K562 (cell line): ENCODE results near the gene PAIP2. TPM values are rescaled to one million over a fixed set of nuclear protein-coding genes. Genes with fewer than 3 reads are reported as not detected.

Experiments used
- BMI1 ChIP-seq: fragments of 150-350 bp; IDR thresholded peaks from 2 replicates; pipeline ENCODE4 v1.6.1; 2014; ENCODE audit warnings: low read length
- BRF2 ChIP-seq: IDR thresholded peaks from 3 replicates; pipeline ENCODE4 v1.6.1; 2011; ENCODE audit warnings: borderline replicate concordance, mild to moderate bottlenecking; ENCODE audit not compliant: insufficient read length, insufficient read depth
- CBFA2T2 ChIP-seq: fragments of 450-650 bp; conservative IDR thresholded peaks from 2 replicates; pipeline ENCODE4 v1.6.1; 2017; ENCODE audit warnings: mild to moderate bottlenecking
- CCNT2 ChIP-seq: IDR thresholded peaks from 2 replicates; pipeline ENCODE4 v1.6.1; 2011; ENCODE audit warnings: borderline replicate concordance, low read depth, mild to moderate bottlenecking, moderate library complexity, mixed read lengths, low read length; ENCODE audit not compliant: insufficient read length; ENCODE audit errors: extremely low read depth
- CLOCK ChIP-seq: fragments of 250-450 bp; sonication (Bioruptor Pico); IDR thresholded peaks from 2 replicates; pipeline ENCODE4 v1.4.0; 2020; ENCODE audit warnings: mild to moderate bottlenecking, moderate library complexity, borderline replicate concordance
- E2F4 ChIP-seq: sonication (generic); formaldehyde crosslinking; IDR thresholded peaks from 2 replicates; pipeline ENCODE4 v1.8.0; 2022; ENCODE audit warnings: mild to moderate bottlenecking, low read depth, missing genetic modification reagents
- ERF ChIP-seq: fragments of 450-650 bp; formaldehyde crosslinking; IDR thresholded peaks from 2 replicates; pipeline ENCODE4 v1.4.0; 2020; ENCODE audit warnings: mild to moderate bottlenecking, mixed read lengths
- FOXK1 ChIP-seq: sonication (generic); formaldehyde crosslinking; IDR thresholded peaks from 2 replicates; pipeline ENCODE4 v1.8.0; 2022; ENCODE audit warnings: missing genetic modification reagents, mild to moderate bottlenecking, borderline replicate concordance
- MBD1 ChIP-seq: fragments of 250-450 bp; sonication (Bioruptor Pico); IDR thresholded peaks from 2 replicates; pipeline ENCODE4 v1.8.0; 2022; ENCODE audit warnings: inconsistent platforms
- MYNN ChIP-seq, 2 experiments: sonication (generic); formaldehyde crosslinking in 1 of 2; IDR thresholded peaks; 2 replicates each; pipeline versions ENCODE4 v1.5.0 to v1.6.1; 2016 to 2020; ENCODE audit warnings: antibody characterized with exemption in 1 of 2, missing genetic modification reagents in 1 of 2
- NFXL1 ChIP-seq: fragments of 450-650 bp; formaldehyde crosslinking; IDR thresholded peaks from 2 replicates; pipeline ENCODE4 v1.4.0; 2021; ENCODE audit warnings: mild to moderate bottlenecking
- POLR2A ChIP-seq: fragments of 450-650 bp; conservative IDR thresholded peaks from 2 replicates; pipeline ENCODE4 v1.6.1; 2016
- SIN3B ChIP-seq: fragments of 450-650 bp; IDR thresholded peaks from 2 replicates; pipeline ENCODE4 v1.6.1; 2017; ENCODE audit warnings: low read depth, mild to moderate bottlenecking, moderate library complexity
- ZBTB7A ChIP-seq: IDR thresholded peaks from 2 replicates; pipeline ENCODE4 v1.6.1; 2011; ENCODE audit warnings: low read depth, mild to moderate bottlenecking, low read length, moderate library complexity, borderline replicate concordance; ENCODE audit not compliant: control insufficient read depth
- ZNF217 ChIP-seq: sonication (generic); formaldehyde crosslinking; IDR thresholded peaks from 2 replicates; pipeline ENCODE4 v1.8.0; 2022; ENCODE audit warnings: mild to moderate bottlenecking, missing genetic modification reagents
- polyA plus RNA-seq, 8 experiments: library from polyadenylated mRNA; depleted of rRNA in 4 of 8; stranded (reverse) in 5 of 8; unstranded in 3 of 8; fragments of >200 nt; fragmentation: Nextera tagmentation in 2 of 8; fragmentation: Illumina TruSeq in 1 of 8; extraction: Ambion mirVana in 2 of 8; extraction: Trizol in 1 of 8; gene quantifications; 2 replicates each; pipeline versions ENCODE4 v1.2.1 to v1.2.3, GENCODE V29; 2011 to 2014; ENCODE audit warnings: inconsistent platforms in 1 of 8, missing spikeins in 1 of 8
- total RNA-seq, 7 experiments: library from RNA; depleted of rRNA in 6 of 7; stranded (reverse); fragments of >200 nt in 6 of 7; fragmentation: Illumina TruSeq in 2 of 7; extraction: Trizol in 2 of 7; gene quantifications; 2 replicates each; pipeline versions ENCODE4 v1.2.1 to v1.2.3, GENCODE V29; 2011 to 2021; ENCODE audit warnings: low replicate concordance in 1 of 7
- TF ChIP-seq, protein P1 (sequence below), 2 experiments: fragments of 450-650 bp in 1 of 2; IDR thresholded peaks; 2 replicates each; pipeline ENCODE4 v1.6.1; 2011 to 2017; ENCODE audit warnings: low read depth in 2 of 2, antibody characterized with exemption in 1 of 2, borderline replicate concordance in 1 of 2, low read length in 1 of 2, mild to moderate bottlenecking in 1 of 2, mixed read lengths in 1 of 2; ENCODE audit not compliant: control insufficient read depth in 1 of 2

The PAIP2 gene
- total and polyA plus RNA-seq, 9 of the 15 experiments (the other 6 are each of a cell fraction or from before 2014, with no cell fraction given), result 78.3 to 187 (median 128) TPM

GRCh38 chr5:139293507-139294373, 47.9 kb upstream of the PAIP2 start, which contains the start of gene MATR3 (continued):
- TF ChIP-seq MBD1 (CRISPR knock-in tag), result no peak
- peak; percentile 71; the same call in 1 of the 2 replicates for TF ChIP-seq FOXK1 (CRISPR knock-in tag)
- TF ChIP-seq POLR2A, result peak; percentile 98
- peak; percentile 46; the same call in 1 of the 2 replicates for TF ChIP-seq ZBTB7A
- no peak; the same call in 1 of the 2 replicates for TF ChIP-seq MYNN (IDR thresholded peaks at IDR 0.05)
- no peak for TF ChIP-seq MYNN (CRISPR knock-in tag; IDR thresholded peaks at IDR 0.05)
- TF ChIP-seq ZNF217 (CRISPR knock-in tag), result no peak
- no peak for TF ChIP-seq CLOCK (CRISPR knock-in tag)
- no peak for TF ChIP-seq NFXL1 (CRISPR knock-in tag)
- TF ChIP-seq BRF2, result no peak
- TF ChIP-seq BMI1, result no peak
- no peak for TF ChIP-seq CBFA2T2
- peak; percentile 60; the same call in 1 of the 2 replicates for TF ChIP-seq SIN3B
- TF ChIP-seq E2F4 (CRISPR knock-in tag), result peak; percentile 87
- TF ChIP-seq ERF (CRISPR knock-in tag), result no peak
- TF ChIP-seq CCNT2, result peak; percentile 40
- TF ChIP-seq, protein P1, sequence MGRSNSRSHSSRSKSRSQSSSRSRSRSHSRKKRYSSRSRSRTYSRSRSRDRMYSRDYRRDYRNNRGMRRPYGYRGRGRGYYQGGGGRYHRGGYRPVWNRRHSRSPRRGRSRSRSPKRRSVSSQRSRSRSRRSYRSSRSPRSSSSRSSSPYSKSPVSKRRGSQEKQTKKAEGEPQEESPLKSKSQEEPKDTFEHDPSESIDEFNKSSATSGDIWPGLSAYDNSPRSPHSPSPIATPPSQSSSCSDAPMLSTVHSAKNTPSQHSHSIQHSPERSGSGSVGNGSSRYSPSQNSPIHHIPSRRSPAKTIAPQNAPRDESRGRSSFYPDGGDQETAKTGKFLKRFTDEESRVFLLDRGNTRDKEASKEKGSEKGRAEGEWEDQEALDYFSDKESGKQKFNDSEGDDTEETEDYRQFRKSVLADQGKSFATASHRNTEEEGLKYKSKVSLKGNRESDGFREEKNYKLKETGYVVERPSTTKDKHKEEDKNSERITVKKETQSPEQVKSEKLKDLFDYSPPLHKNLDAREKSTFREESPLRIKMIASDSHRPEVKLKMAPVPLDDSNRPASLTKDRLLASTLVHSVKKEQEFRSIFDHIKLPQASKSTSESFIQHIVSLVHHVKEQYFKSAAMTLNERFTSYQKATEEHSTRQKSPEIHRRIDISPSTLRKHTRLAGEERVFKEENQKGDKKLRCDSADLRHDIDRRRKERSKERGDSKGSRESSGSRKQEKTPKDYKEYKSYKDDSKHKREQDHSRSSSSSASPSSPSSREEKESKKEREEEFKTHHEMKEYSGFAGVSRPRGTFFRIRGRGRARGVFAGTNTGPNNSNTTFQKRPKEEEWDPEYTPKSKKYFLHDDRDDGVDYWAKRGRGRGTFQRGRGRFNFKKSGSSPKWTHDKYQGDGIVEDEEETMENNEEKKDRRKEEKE (IDR thresholded peaks at IDR 0.05; ENCODE audit: borderline replicate concordance in 1 of 2, control insufficient read depth in 1 of 2, low read depth in 2 of 2, low read length in 1 of 2), result no peak
